MM.1S (cell line): ENCODE data around the gene FGF1.

Experiments
- EZH2 ChIP-seq: fragments of 300-600 bp; sonication (generic); optimal IDR thresholded peaks from 2 replicates; pipeline ENCODE3; 2017; ENCODE audit warnings: low read depth, mild to moderate bottlenecking, antibody characterized with exemption, low read length, mixed read lengths
- TF ChIP-seq, protein P1 (sequence below): fragments of 300-600 bp; sonication (generic); IDR thresholded peaks from 2 replicates; pipeline ENCODE4 v1.5.1; 2016; ENCODE audit warnings: antibody characterized with exemption, low read length, mixed read lengths

DNA sequence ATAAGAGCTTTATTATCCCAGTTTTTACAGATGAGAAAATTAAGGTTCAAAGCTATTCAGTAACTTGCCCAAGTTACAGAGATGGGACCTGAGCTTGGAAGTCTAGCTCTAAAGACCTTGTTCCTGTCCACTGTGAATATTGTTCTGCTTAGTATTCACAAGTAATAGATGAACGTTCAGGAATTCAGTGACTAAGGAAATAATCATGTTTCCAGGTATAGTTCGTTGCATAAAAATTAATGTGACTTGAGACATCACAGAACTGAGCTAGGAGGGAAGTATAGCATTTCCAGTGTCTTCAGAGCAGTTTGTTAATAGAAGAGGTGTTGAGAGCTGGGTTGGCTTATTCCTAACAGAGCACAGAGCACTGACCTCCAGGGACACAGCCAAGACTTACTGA, 136.1 kb downstream of the FGF1 start:
- TF ChIP-seq, protein P1, sequence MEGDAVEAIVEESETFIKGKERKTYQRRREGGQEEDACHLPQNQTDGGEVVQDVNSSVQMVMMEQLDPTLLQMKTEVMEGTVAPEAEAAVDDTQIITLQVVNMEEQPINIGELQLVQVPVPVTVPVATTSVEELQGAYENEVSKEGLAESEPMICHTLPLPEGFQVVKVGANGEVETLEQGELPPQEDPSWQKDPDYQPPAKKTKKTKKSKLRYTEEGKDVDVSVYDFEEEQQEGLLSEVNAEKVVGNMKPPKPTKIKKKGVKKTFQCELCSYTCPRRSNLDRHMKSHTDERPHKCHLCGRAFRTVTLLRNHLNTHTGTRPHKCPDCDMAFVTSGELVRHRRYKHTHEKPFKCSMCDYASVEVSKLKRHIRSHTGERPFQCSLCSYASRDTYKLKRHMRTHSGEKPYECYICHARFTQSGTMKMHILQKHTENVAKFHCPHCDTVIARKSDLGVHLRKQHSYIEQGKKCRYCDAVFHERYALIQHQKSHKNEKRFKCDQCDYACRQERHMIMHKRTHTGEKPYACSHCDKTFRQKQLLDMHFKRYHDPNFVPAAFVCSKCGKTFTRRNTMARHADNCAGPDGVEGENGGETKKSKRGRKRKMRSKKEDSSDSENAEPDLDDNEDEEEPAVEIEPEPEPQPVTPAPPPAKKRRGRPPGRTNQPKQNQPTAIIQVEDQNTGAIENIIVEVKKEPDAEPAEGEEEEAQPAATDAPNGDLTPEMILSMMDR = no peak
- TF ChIP-seq EZH2 = no peak
